Measurements from ENCODE around the gene IGSF9B.

IGSF9B gene

DNA sequence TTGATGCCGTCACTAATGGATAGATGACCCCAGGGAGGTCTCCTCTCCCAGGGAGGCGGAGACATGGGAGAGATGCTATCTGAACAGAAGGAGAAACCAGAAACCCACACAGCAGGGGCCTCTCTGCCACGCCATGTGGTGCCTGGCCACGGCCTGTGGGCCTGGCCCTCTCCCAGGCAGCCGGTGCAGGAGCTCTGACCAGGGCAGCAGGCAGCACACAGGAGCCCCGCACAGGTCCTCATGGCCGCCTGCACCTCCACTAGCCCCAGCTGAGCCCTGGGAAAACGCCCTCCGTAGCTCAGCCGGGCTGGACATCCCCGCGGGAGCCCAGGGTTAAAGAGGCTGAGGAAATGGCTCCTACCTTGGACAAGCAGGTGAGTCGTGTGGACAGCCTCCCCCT lies 19.8 kb downstream of the IGSF9B start:
- no peak for DNase-seq

DNA sequence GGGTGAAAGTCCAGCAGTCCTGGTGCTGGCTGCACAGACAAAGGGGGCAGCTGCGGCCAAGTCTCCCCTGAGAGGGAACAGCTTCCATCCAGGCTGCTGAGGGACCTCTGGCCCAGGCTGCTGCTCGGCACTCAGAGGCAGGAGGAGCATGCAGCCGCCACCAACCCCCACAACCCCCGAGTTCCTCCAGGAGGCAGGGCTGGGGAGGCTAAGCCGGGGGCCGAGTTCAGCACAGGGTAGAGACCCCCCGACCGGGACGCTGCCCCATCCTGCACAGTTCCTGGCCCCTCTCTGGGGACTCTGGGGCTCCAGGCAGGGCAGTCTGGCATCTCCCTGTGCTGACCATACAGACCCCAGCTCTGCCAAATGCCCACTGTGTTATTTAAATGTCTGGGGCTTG lies 20.2 kb downstream of the IGSF9B start:
- no peak for DNase-seq

DNA sequence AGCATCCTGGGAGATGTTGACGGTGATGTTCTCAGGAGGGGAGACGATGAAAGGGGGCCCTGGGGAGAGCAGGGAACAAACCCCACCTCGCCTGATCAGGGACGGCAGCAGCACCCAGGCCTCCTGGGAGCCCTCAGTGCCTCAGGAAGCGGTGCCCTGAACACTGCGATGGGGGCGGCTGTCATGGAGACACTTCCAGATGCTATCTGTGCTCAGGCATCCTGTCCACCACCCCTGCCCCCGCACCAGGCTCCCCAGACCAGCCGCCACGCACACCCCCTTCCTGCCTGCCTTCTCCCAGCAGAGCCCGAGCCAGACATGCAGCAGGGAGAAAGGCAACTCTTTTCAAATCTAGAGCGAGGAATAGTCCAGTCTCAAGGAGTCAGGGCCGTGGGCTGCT lies 20.6 kb downstream of the IGSF9B start:
- no peak for DNase-seq

DNA sequence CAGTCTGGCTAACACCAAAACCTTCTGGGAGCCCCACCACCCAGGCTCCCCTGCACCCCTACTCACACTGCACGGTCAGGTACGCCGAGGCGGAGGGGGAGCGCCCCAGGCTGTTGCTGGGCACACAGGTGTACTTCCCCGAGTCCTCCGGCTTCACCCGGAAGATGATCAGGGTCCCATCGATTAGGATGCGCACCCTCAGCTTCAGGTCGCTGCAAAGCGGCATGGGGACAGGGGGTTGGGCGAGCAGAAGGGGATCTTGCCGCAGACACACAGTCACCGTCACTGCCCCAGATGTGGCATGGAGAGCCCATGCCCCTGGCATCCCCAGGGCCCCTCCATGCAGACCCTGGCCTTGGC lies 21.2 kb downstream of the IGSF9B start:
- DNase-seq: no peak

DNA sequence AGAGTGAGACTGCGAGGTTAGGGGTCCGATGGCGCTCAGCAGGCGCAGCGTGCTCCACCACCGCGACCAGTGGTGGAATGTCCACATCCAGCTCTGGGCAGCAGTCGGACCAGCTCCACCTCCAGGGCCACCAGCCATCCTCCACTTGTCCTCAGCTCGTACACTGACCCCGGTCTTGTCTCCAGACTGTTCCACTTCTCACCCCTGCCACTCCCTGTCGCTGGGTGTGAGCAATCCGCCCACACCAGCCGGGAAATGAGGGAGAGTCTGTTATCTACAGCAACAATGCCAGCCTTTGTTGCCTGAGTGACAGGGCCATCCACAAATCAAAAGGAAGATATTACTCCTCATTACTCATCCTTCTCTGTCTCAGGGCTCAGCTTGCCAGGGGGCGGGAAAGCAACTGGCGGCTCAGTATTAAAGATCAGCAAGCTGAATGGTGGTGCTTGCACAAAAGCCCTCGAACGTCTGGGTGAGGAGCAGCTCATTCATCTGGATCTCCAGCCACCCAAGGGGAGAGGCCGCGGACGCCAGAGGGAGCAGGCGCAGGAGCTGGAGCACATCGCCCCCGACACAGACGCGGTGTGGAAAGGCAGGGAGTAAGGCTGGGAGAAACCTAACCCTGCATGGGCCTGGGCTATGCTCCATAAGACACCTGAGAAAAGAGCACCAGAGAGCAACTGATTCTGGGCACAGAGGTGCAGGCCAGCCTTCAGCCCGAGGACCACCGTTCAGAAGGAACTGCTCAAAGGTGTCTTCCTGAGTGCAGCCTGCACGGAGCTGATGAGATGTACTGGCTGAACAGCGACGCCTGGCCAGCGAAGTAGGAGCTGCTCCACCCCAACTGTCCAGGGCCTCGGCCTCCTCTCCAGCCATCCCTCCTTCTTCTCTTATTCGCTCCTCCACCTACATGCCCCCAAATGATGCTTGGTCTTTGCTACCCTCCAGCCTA lies 21.9 kb downstream of the IGSF9B start:
- no peak for DNase-seq

DNA sequence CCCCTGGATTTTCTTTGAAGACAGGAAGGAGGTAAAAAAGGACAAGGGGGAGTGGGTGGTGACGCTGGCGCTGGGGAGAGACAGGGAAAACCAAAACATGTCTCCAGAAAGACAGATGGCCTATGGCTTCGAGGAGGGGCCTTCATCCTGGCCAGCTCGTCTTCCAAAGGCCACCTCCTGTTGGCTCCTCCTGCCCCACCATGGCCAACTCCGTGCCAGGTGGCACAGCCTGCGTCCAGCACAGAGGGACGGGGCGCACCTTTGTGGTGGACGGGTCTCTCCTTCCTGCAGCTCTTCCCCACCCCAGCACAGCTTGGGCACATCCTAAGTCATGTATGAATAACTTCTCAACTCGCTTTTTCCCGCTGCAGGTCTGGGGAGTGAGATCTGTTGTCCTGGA lies 22.7 kb downstream of the IGSF9B start:
- no peak for DNase-seq

DNA sequence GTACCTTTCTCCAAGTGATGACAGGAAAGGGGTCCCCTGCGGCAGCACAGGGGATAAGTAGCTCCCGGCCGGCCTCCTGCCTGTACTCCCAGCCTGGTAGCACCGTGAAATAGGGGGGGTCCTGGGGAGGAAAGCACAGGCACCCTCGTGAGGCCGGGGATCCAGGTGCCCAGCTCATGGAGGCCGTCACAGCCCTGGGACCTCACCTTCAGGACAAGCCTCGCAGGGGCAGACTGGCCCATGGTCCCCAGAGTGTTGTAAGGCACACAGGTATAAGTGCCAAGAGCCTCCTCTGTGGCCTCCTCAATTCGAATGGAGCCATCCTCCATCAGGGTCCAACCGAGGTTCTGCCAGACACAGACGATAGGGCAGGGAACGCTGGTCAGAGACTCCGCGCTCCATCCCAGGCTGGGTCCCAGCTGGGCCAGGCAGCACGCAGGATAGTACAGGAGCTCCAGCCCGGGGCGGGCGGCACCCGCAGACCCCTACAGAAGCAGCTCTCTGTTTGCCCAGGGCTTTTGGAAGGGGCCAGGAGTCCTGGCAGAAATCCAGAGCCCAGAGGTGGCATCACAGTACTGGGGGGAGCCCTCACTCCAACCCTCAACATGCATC lies 25.2 kb downstream of the IGSF9B start:
- no peak for DNase-seq

DNA sequence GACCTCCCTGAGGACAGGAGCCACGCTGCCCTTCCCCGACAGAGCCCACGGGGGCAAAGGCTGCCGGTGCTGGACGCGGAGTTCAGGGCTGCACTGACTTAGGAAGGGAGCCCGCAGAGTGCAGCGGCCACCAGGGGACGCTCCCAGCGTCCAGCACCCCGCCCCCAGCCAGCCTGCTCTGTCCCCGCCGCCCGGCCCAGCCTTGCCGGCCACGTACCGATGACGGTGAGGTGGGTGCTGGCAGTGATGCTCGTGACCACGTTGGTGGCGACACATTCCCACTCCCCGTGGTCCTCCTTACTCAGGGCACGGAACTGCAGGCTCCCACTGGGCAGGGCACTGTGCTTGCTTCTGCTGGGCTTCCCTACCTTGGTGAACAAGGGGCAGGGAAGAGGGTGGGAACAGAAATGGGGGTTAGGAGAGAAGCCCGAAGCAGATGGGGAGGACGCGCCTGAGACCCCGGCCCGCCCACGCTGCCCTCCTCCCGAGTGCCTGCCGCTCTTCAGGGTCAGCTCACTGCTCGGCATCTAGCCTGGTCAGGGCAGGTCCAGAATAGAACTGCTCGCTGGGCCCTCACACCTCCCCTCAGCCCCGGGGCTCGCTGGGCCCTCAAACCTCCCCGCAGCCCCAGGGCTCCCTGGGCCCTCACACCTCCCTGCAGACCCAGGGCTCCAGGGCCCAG lies 25.9 kb downstream of the IGSF9B start:
- DNase-seq: no peak

DNA sequence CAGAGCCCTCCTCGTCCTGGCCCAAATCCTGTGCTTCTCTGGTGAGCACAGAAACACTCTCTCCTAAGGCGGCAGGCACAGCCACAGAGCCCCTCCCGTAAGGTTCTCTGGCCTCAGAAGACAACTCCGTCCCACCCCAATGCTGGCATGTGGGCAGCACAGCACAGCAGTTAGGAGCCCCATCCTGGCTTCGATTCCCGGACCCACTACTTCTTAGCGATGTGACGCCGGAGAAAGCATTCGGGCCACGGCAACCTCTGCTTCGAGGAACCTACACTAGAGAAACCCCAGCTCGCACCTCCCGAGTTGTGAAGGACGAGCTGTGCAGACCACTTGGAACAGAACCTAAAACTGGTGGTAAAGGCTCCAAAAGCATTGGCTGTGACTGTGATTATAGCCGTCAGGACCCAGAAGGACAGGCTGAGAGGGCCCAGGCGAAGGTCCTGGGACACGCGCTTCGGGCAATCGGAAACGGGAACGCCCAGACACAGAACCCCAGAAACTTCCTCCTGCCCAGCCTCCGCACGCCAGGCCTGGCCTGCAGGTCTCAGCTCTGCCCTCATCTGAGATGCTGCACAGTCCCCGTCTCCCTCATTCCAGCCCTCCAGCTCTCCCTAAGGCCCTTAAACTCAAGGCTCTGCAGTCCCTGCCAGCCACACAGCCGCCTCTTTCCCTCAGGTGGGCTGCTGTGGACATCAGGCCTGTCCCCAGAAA lies 26.6 kb downstream of the IGSF9B start:
- no peak for DNase-seq

DNA sequence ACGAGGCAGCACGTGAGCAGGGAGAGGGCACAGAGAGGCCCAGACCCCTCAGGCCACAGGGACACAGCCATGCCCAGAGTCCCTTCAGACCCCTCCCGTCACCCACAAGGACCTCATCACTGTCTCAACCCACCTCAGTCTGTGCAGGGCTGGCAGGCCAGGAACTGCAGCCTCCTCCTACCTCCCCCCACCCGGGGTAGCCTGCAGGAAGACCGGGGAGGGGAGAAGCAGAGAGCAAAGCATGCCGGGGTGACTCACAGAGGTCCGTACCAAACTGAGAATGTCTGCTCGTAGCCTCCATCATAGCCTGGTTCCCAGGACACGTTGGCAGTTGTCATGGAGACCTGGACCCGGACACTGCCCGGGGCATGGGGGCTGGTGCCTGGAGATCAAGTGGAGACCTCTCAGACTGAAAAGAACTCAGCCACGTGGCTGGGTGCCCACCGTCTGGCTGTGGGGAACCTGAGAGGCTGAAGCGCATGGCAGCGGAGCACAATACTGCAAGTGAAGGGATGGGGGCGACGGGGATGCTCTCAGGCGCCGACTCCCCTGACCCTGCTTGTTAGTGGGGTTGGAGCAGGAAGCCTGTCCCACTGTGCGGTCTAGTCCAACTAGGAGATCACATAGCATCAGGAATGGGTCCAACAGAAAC lies 27.2 kb downstream of the IGSF9B start:
- DNase-seq: no peak

DNA sequence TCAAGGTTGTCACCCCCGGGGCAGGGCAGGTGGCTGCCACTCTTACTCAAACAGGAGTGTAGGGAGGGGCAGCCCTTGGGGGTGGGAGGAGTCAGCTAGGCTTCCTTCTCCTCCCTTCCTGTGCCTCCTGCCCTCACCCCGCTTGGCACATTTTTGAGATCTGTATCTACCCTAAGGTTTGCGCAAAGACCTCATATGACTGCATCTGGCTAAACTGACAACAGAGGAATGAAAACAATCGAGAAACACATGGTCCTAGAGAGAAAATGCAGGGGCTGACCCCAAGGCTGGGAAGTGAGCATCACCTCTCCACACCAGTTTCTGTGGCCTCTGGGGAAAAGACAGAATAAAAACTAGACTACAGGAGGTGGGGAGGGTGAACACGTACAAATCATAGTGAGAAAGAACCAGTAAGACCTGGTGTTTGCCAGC lies 28.1 kb downstream of the IGSF9B start:
- DNase-seq: peak; percentile 34 to 50

DNA sequence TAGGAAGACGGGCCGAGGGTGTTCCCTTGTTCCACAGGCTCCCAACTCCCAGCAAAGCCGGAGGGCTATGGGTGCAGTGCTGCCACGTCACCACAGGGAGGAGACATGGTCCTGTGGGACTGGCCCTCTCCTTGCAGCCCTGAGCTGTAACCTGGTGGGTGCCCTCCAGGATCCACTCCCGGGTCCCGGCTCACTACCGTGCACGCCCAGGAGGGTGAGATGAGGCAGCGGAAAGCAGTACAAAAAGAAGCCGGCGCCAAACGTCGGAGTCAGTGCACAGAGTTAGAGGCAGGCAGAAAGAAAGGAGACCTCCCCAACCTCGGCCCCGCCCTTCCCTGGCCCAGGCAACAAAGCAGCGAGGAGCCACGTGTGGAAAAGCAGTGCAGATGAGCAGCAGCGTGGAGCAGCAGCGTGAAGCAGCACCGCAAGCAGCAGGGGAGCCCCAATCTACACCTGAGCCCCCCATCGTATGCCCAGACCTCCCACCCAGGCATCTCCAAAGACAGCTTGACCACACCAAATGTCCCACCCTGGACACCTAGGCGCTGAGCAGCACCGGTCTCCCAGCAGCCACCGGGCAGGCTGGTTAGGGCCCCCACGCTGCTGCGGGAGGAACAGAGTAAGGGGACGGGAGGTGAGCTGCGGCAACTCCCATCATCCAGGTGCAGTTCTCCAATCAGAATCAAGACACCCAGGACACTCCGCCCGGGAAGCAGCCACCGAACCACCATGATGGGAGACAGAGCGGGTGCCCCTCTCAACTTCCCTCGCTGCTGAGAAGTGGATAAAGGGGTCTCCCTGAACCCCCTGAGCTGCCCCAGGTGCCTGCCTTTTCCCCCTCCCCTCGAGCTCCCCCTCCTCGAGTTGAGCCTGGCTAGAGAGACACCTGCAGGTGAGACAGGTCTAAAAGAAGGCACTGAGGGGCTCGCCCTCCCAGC lies 28.8 kb downstream of the IGSF9B start:
- peak; percentile 61 to 64 for DNase-seq

DNA sequence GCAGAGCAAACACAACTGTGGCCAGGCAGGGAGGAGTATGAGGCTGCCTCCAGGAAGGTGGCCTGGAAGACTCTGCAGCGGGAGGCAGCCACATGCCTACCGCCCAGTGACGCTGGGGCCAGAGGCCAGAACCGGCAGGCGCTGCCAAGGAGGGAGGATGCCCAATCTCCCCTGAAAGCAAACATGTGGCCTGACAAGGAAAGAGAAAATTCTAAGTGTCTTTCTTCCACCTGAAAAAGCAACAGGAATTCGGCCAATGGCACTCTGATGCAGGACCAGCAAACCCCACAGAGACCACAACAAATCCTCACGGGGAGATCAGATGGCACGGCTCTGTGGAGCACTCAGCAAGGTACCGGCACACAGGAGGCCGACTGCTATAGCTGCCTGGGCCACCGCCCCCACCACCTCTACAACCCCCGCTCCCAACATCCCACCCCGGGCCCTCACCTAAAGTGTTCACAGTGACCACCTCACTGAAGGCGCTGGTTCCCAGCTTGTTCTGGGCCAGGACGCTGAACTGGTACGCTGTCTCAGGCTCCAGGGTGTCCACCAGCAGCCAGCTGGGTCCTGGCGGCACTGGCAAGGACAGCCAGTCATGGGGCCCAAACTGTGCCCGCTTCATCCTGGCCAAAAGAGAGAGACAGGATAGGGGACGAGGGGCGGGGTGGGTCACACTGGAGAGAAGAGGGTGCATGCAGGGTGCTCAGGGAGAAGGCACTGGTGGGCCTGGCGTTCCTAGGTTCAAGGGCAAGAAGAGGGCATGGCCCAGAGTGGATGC lies 30.1 kb downstream of the IGSF9B start:
- no peak for DNase-seq

DNA sequence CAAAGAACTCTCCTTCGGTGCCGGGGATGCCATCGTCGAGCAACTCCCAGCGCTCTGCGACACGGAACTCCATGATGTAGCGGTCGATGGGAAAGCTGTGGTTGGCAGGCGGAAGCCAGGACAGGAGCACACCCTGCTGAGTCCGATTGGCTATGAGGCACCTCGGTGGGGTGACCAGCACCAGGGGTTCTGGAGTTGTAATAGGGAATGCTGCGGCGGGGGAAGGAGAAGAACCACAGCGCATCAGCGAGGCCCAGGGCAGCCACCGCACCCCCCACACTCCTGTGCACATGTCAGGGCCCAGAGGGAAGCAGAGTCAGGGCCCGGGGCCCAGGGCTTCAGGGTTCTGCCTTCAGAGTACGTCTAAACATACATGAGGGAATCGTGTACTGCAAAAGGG lies 31.0 kb downstream of the IGSF9B start:
- DNase-seq: no peak

DNA sequence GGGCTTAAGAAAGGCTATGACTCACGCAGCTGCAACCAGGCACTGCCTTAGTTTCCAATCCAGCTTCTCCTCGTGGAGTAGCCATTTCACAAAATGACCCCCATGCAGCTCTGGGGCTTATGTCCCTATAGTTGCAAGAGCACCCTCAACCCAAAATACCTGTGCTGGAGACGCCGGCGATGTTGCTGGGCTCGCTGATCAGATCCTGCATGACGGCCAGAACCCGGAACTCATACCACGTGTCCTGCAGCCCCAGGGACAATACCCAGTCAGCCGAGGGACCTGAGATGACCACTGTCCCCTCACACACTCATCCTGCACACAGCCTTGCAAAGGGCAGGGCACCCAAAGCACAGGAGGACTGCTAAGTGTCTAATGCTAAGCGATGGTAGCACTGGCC lies 32.1 kb downstream of the IGSF9B start:
- no peak for DNase-seq

DNA sequence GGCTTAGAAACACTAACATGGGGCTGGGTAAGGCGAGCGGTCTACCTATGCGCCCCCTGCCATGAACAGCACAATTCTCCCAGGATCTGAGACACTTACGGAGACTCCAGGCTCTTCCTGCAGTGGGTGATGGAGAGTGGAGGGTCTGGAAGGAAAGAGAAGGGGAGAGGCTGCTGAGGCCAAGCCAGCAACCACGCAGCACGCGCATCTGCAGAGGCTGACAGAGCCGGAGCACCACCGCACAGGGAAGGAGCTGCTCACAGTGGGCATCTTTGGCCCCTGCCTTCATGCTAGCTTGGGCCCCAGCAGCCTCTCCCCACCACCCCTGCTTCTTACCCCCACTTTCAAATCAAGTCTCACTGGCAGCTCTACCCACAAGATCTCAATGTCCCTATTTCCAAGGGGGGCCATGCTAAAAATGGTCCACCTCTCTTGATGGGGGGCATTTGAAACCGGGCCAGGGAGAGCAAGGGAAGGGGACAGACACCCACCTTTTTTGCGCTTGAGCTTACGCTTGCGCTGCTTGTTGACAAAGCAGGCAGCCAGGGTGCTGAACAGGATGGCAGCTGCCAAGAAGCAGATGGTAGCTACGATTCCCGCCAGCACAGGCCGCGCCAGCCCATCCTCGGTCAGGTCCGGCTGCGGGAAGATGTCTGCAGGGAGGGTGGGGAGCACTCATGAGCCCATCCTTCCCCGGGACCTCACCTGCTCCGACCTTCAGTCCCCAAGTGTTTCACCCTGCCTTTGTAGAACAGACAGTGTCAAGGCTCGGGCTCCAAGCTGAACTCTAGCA lies 34.5 kb downstream of the IGSF9B start:
- DNase-seq: no peak

DNA sequence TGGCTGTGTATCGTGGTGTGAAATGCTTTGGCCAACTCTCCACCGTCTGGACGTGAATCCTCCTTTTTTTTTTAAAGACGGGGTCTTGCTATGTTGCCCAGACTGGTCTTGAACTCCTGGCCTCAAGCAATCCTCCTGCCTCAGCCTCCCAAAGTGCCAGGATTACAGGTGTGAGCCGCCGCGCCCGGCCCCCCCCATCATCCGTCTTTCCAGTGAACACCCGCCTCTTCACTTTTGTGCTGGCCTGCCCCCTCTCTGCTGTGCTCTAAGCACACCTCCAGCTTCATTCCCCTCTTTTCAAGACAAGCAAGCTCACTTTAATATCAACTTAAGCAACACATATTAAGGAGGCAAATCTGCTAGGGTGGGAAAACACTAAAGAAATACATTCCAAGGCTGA lies 35.3 kb downstream of the IGSF9B start:
- no peak for DNase-seq

DNA sequence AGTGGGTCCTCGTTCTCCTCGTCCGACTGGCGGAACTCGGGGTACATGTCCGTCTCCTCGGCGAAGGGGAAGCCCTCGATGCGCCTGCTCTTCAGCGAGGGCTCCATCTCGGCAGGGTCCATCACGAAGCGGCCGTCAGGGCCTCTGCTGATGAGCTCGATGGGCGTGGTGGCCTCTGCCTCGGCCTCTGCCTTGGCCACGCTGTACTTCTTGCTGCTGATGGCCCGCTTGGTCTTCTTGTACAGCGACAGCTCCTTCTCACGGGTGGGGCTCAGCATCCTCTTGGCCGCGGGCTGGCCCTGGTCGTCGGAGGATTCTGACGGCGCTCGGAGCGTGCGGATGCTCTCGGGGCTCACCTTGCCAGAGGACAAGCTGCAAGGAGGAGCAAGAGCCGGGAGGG lies 35.7 kb downstream of the IGSF9B start:
- DNase-seq: no peak

DNA sequence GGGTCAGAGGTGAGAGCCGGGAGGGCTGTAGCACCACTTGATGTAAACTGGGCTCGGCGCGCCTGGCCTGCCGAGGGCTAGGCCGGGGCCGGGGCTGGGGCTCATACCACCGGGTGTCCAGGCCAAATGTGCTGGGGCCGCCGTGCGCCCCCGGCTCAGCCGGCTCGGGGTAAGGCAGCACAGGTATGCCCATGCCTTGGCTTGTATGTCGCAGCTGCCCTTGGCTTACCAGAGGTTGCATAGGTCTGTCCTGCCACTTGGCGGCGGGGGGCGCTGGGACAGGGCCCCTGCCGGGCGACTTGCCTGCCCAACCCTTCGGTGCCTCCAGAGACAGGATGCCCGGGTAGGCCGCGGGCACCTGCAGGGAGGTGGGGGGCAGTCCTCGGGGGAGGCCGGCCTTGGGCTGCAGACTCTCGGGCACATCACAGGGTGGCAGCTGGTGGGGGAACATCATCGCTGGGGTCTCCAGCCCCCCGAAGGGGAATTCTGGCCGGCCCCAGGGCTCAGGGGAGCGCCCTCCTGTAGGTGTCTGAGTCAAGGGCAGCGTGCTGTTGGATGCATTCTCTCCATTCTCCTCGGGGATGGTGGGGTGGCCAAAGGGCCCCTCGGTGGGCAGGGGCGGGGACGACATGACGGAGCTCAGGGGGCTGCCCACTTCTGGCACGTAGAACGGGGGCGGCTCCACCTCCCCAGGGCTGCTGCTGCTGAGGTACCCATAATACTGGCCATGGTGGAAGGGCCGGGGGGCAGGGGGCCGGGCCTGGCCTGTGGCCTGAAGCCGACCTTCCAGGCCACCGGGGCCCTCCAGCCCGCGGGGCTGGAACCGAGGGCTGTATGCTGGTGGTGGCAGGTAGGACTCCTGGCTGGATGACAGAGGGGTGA lies 36.4 kb downstream of the IGSF9B start:
- no peak for DNase-seq
